H9 (cell line): ENCODE data around the gene FMNL1. TPM values are rescaled to one million over a fixed set of nuclear protein-coding genes. Genes with fewer than 3 reads are reported as not detected.

Experiments used
- DNase-seq: peaks from one replicate; pipeline ENCODE4 v3.0.0-alpha.2; 2017
- H2AFZ ChIP-seq: one replicate; pipeline ENCODE4 v1.6.1; 2013; ENCODE audit warnings: mild to moderate bottlenecking, low read length, control low read depth, moderate library complexity
- H2AK5ac ChIP-seq: 2 replicates; pipeline ENCODE4 v1.6.1; 2013; ENCODE audit warnings: low read length, control low read depth, mixed read lengths; ENCODE audit not compliant: insufficient read length
- H2BK120ac ChIP-seq: one replicate; pipeline ENCODE4 v1.6.1; 2013; ENCODE audit warnings: low read depth, mild to moderate bottlenecking, low read length, control low read depth, inconsistent platforms; ENCODE audit not compliant: poor library complexity, severe bottlenecking
- H2BK12ac ChIP-seq: 2 replicates; pipeline ENCODE4 v1.6.1; 2013; ENCODE audit warnings: low read length, control low read depth, mixed read lengths, low read depth; ENCODE audit not compliant: insufficient read length
- H2BK15ac ChIP-seq: 2 replicates; pipeline ENCODE4 v1.6.1; 2013; ENCODE audit warnings: low read depth, low read length, control low read depth
- H2BK20ac ChIP-seq: one replicate; pipeline ENCODE4 v1.6.1; 2013; ENCODE audit warnings: low read depth, mild to moderate bottlenecking, low read length, control low read depth, inconsistent platforms; ENCODE audit not compliant: poor library complexity, severe bottlenecking
- H2BK5ac ChIP-seq: 2 replicates; pipeline ENCODE4 v1.6.1; 2013; ENCODE audit warnings: low read length, control low read depth, mixed read lengths; ENCODE audit not compliant: insufficient read length
- H3K14ac ChIP-seq: 2 replicates; pipeline ENCODE4 v1.6.1; 2013; ENCODE audit warnings: low read length, control low read depth; ENCODE audit not compliant: insufficient read depth
- H3K18ac ChIP-seq: 2 replicates; pipeline ENCODE4 v1.6.1; 2013; ENCODE audit warnings: low read depth, mild to moderate bottlenecking, mixed read lengths, low read length, control low read depth; ENCODE audit not compliant: insufficient read length
- H3K23ac ChIP-seq: 2 replicates; pipeline ENCODE4 v1.6.1; 2013; ENCODE audit warnings: low read length, control low read depth, mixed read lengths, low read depth; ENCODE audit not compliant: insufficient read length
- H3K23me2 ChIP-seq: 2 replicates; pipeline ENCODE4 v1.6.1; 2013; ENCODE audit warnings: low read depth, mild to moderate bottlenecking, mixed read lengths, low read length, control low read depth; ENCODE audit not compliant: insufficient read length, poor library complexity, severe bottlenecking
- H3K27ac ChIP-seq: 2 replicates; pipeline ENCODE4 v1.5.1; 2013; ENCODE audit warnings: low read length, control low read depth, mixed read lengths, low read depth; ENCODE audit not compliant: insufficient read length
- H3K27me3 ChIP-seq: 2 replicates; pipeline ENCODE4 v1.6.1; 2013; ENCODE audit warnings: low read length, control low read depth, inconsistent platforms; ENCODE audit not compliant: insufficient read depth
- H3K4ac ChIP-seq: 2 replicates; pipeline ENCODE4 v1.6.1; 2013; ENCODE audit warnings: low read depth, mild to moderate bottlenecking, control low read depth, inconsistent platforms, low read length, moderate library complexity
- H3K4me1 ChIP-seq: 2 replicates; pipeline ENCODE4 v1.6.1; 2013; ENCODE audit warnings: low read length, control low read depth, inconsistent platforms; ENCODE audit not compliant: insufficient read depth
- H3K4me2 ChIP-seq: 2 replicates; pipeline ENCODE4 v1.6.1; 2013; ENCODE audit warnings: low read length, control low read depth, mixed read lengths; ENCODE audit not compliant: insufficient read length, insufficient read depth
- H3K56ac ChIP-seq: 2 replicates; pipeline ENCODE4 v1.6.1; 2013; ENCODE audit warnings: low read depth, mild to moderate bottlenecking, mixed read lengths, low read length, control low read depth; ENCODE audit not compliant: insufficient read length
- H3K79me1 ChIP-seq: 2 replicates; pipeline ENCODE4 v1.6.1; 2013; ENCODE audit warnings: low read depth, mild to moderate bottlenecking, moderate library complexity, low read length, control low read depth, inconsistent platforms; ENCODE audit not compliant: insufficient read depth, poor library complexity, severe bottlenecking
- H3K79me2 ChIP-seq: 2 replicates; pipeline ENCODE4 v1.6.1; 2013; ENCODE audit warnings: low read length, control low read depth, inconsistent platforms; ENCODE audit not compliant: insufficient read depth
- H3K9ac ChIP-seq: 2 replicates; pipeline ENCODE4 v1.6.1; 2013; ENCODE audit warnings: low read length, control low read depth, mixed read lengths; ENCODE audit not compliant: insufficient read length; ENCODE audit errors: extremely low read depth
- H3K9me3 ChIP-seq: one replicate; pipeline ENCODE4 v1.6.1; 2013; ENCODE audit warnings: low read depth, low read length, inconsistent platforms; ENCODE audit not compliant: control insufficient read depth
- H3T11ph ChIP-seq: one replicate; pipeline ENCODE4 v1.6.1; 2013; ENCODE audit warnings: mild to moderate bottlenecking, low read length, control low read depth, inconsistent platforms
- H4K20me1 ChIP-seq: one replicate; pipeline ENCODE4 v1.6.1; 2013; ENCODE audit not compliant: control insufficient read depth, insufficient read length, insufficient read depth
- H4K5ac ChIP-seq: 2 replicates; pipeline ENCODE4 v1.6.1; 2013; ENCODE audit warnings: low read depth, mild to moderate bottlenecking, mixed read lengths, low read length, control low read depth; ENCODE audit not compliant: insufficient read length
- H4K8ac ChIP-seq: replicated peaks from 2 replicates; pipeline ENCODE4 v1.6.1; 2013; ENCODE audit warnings: low read length, control low read depth, mixed read lengths, low read depth; ENCODE audit not compliant: insufficient read length
- H4K91ac ChIP-seq: 2 replicates; pipeline ENCODE4 v1.6.1; 2013; ENCODE audit warnings: low read depth, mild to moderate bottlenecking, moderate library complexity, mixed read lengths, low read length, control low read depth; ENCODE audit not compliant: insufficient read length
- H3K27ac Mint-ChIP-seq, 3 experiments: 2 replicates in 2 of 3; 3 replicates in 1 of 3; pipeline ENCODE4 v1.8.0; 2020 to 2021; ENCODE audit warnings: mixed read lengths in 3 of 3, mild to moderate bottlenecking in 1 of 3, moderate library complexity in 1 of 3
- H3K27me3 Mint-ChIP-seq: 2 replicates; pipeline ENCODE4 v1.8.0; 2021; ENCODE audit warnings: low read depth, mild to moderate bottlenecking, moderate library complexity, mixed read lengths
- H3K36me3 Mint-ChIP-seq, 3 experiments: 2 replicates in 2 of 3; 3 replicates in 1 of 3; pipeline ENCODE4 v1.8.0; 2020 to 2021; ENCODE audit warnings: low read depth in 3 of 3, mixed read lengths in 3 of 3; ENCODE audit not compliant: insufficient read depth in 1 of 3
- H3K4me1 Mint-ChIP-seq, 2 experiments: 2 replicates each; pipeline ENCODE4 v1.8.0; 2020; ENCODE audit warnings: mixed read lengths in 2 of 2
- H3K4me3 Mint-ChIP-seq, 2 experiments: 2 replicates in 1 of 2; 3 replicates in 1 of 2; pipeline ENCODE4 v1.8.0; 2020 to 2021; ENCODE audit warnings: mild to moderate bottlenecking in 2 of 2, mixed read lengths in 2 of 2, moderate library complexity in 1 of 2
- H3K9me3 Mint-ChIP-seq, 2 experiments: 2 replicates in 1 of 2; 3 replicates in 1 of 2; pipeline ENCODE4 v1.8.0; 2020; ENCODE audit warnings: mild to moderate bottlenecking in 2 of 2, mixed read lengths in 2 of 2, moderate library complexity in 1 of 2
- CTCF ChIP-seq: fragments of 200-600 bp; sonication (generic); conservative IDR thresholded peaks from 3 replicates; pipeline ENCODE4 v1.8.0; 2021; ENCODE audit warnings: antibody characterized with exemption, mild to moderate bottlenecking
- WGBS: extraction: QIAGEN DNeasy Blood & Tissue Kit; methylation state at CpG from one replicate; pipeline ENCODE4 v1.1.7; 2013; ENCODE audit warnings: missing lambda C conversion rate, low lambda C conversion rate, mixed read lengths; ENCODE audit not compliant: insufficient read length; ENCODE audit errors: extremely low coverage; 5-methylcytosine and 5-hydroxymethylcytosine counted together
- total RNA-seq: library from RNA; stranded (reverse); gene quantifications from 2 replicates; pipeline ENCODE4 v1.2.1, GENCODE V29; 2021

Gene FMNL1
- total RNA-seq, 1 experiment from 2014 or later = 6.9 TPM

DNA sequence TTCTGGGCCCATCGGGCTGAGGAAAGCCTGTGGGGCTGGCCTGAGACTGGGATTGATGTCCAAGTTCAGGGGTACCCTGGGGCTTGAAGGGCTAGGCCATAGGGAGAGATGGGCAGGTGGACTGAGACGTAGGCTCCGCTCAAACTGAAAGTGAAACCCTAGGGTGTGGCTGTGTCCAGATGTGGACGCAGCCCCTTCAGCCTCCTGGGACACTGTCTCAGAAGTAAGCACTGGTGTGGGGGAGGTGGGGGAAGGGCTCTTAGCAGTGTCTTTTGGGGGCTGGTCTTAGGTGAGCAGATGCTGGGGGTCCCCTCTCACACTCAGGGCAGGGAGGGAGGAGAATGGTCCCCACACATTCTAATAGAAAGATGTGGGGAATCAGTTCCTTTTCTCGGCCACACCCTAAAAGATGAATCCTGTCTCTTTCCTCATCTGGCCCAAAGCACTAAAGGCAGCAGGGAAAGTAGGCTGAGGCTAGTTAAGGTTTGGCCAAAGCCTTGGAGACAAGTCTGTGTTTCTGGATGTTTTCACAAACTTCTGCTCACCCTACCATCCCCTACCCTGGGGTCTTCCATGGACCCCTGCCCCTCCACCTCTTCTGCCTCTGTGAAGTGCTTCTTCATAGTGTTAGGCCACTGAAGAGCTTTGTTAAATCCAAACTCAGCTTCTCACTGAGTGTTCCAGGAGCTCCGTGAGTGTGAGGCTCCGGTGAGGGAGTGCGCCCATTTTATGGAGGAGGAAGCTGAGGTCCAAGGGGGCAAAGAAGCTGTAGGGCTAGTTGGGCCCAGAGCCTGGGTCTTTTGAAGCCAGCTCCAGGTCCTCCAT lies 5.6 kb downstream of the FMNL1 start:
- Mint-ChIP-seq H3K27ac (no peak overlapping the region), H3K27me3 (peaks cover 45% of the 10 kb centered on the region), H3K36me3 (no peaks in the 10 kb centered on the region), H3K4me1 (peaks cover 34 to 71% of the 10 kb centered on the region in 2 experiments), H3K9me3 (no peaks in the 10 kb centered on the region), H3K4me3 (no peak overlapping the region; a peak in 1 of 5 replicates)
- Histone ChIP-seq H4K5ac (no peak overlapping the region), H3K4me1 (no peaks in the 10 kb centered on the region; the same call in 1 of the 2 replicates), H3K4me2 (no peak overlapping the region), H2BK15ac (no peak overlapping the region), H3K27ac (no peak overlapping the region), H4K8ac (no peak overlapping the region), H3K14ac (no peak overlapping the region), H2AK5ac (no peak overlapping the region), H3K18ac (no peak overlapping the region), H3K79me1 (no peaks in the 10 kb centered on the region), H2BK12ac (no peak overlapping the region), H4K91ac (no peak overlapping the region), H3K56ac (no peak overlapping the region), H3K27me3 (no peaks in the 10 kb centered on the region; the same call in 1 of the 2 replicates), H3K23me2 (peaks cover 3% of the 10 kb centered on the region), H3K4ac (no peak overlapping the region), H3K79me2 (no peaks in the 10 kb centered on the region), H3K9ac (no peak overlapping the region), H2BK5ac (no peak overlapping the region), H3K23ac (no peak overlapping the region), H2AFZ (no peak overlapping the region), H2BK120ac (no peak overlapping the region), H2BK20ac (no peak overlapping the region), H4K20me1 (no peaks in the 10 kb centered on the region), H3K9me3 (no peaks in the 10 kb centered on the region), H3T11ph (no peak overlapping the region)
- no peak for DNase-seq
- no peak for TF ChIP-seq CTCF
- no CpG with 5 or more reads among the region's 8 CpGs for WGBS
